Upper lobe of left lung (tissue), 6 donors: ENCODE data around the gene PLXND1. TPM values are rescaled to one million over a fixed set of nuclear protein-coding genes. Genes with fewer than 3 reads are reported as not detected.

Experiments used
- ATAC-seq, 2 donors: fragments of 200-7000 bp; cut with Tn5 transposase; one replicate each; pipeline ENCODE4 v1.9.1; 2022; ENCODE audit warnings: mild to moderate bottlenecking in 2 of 2, moderate library complexity in 2 of 2; ENCODE audit not compliant: low FRiP score in 2 of 2
- DNase-seq, 2 donors: peaks; one replicate each; pipeline ENCODE4 v3.0.0-alpha.2; 2019 to 2020
- H3K27ac ChIP-seq, 4 donors: fragments of 200-600 bp; sonication (generic); one replicate each; pipeline ENCODE4 v1.5.1; 2016 to 2019
- H3K27me3 ChIP-seq, 4 donors: fragments of 200-600 bp; sonication (generic); one replicate each; pipeline ENCODE4 v1.5.1; 2017 to 2019
- H3K36me3 ChIP-seq, 4 donors: fragments of 200-600 bp; sonication (generic); one replicate each; pipeline ENCODE4 v1.5.1; 2016 to 2019
- H3K4me1 ChIP-seq, 4 donors: fragments of 200-600 bp; sonication (generic); one replicate each; pipeline ENCODE4 v1.5.1; 2018 to 2019
- H3K4me3 ChIP-seq, 4 donors: fragments of 200-600 bp; sonication (generic); one replicate each; pipeline ENCODE4 v1.5.1; 2017 to 2019; ENCODE audit warnings: mild to moderate bottlenecking in 2 of 4, moderate library complexity in 1 of 4
- H3K9me3 ChIP-seq, 4 donors: fragments of 200-600 bp; sonication (generic); one replicate each; pipeline ENCODE4 v1.5.1; 2018 to 2019
- EP300 ChIP-seq, 4 donors: sonication (generic); formaldehyde crosslinking; IDR thresholded peaks; one replicate each; pipeline ENCODE4 v1.5.1; 2017; ENCODE audit warnings: antibody characterized with exemption in 4 of 4, control low read depth in 2 of 4
- POLR2A ChIP-seq, 4 donors: fragments of 450-650 bp; IDR thresholded peaks; one replicate each; pipeline ENCODE4 v1.5.1; 2016 to 2017; ENCODE audit warnings: antibody characterized with exemption in 4 of 4, mild to moderate bottlenecking in 2 of 4
- POLR2AphosphoS5 ChIP-seq, 2 donors: sonication (generic); formaldehyde crosslinking; IDR thresholded peaks; one replicate each; pipeline ENCODE4 v1.5.1; 2017; ENCODE audit warnings: antibody characterized with exemption in 2 of 2
- WGBS, 2 donors: methylation state at CpG; one replicate each; pipeline ENCODE4 v1.1.5; 2017 to 2018; 5-methylcytosine and 5-hydroxymethylcytosine counted together
- total RNA-seq, 6 donors: library from RNA; depleted of rRNA in 4 of 6; stranded (reverse); fragments of >200 nt in 4 of 6; gene quantifications; one replicate each; pipeline versions ENCODE4 v1.1.0 to v1.2.1, GENCODE V29; 2016 to 2021
- TF ChIP-seq, protein P1 (sequence below), 6 experiments: fragments of 450-650 bp in 4 of 6; fragments of 200-600 bp in 2 of 6; sonication (generic) in 2 of 6; IDR thresholded peaks; one replicate each; pipeline ENCODE4 v1.5.1; 2016 to 2019; ENCODE audit warnings: antibody characterized with exemption in 6 of 6
- donor health status: DM: no; HTN: no; CAD: no; lungs with moderate emphysema.
- donor health status: DM: no; HTN: yes; CAD: no; lungs with severe emphysema.

The PLXND1 gene, protein sequence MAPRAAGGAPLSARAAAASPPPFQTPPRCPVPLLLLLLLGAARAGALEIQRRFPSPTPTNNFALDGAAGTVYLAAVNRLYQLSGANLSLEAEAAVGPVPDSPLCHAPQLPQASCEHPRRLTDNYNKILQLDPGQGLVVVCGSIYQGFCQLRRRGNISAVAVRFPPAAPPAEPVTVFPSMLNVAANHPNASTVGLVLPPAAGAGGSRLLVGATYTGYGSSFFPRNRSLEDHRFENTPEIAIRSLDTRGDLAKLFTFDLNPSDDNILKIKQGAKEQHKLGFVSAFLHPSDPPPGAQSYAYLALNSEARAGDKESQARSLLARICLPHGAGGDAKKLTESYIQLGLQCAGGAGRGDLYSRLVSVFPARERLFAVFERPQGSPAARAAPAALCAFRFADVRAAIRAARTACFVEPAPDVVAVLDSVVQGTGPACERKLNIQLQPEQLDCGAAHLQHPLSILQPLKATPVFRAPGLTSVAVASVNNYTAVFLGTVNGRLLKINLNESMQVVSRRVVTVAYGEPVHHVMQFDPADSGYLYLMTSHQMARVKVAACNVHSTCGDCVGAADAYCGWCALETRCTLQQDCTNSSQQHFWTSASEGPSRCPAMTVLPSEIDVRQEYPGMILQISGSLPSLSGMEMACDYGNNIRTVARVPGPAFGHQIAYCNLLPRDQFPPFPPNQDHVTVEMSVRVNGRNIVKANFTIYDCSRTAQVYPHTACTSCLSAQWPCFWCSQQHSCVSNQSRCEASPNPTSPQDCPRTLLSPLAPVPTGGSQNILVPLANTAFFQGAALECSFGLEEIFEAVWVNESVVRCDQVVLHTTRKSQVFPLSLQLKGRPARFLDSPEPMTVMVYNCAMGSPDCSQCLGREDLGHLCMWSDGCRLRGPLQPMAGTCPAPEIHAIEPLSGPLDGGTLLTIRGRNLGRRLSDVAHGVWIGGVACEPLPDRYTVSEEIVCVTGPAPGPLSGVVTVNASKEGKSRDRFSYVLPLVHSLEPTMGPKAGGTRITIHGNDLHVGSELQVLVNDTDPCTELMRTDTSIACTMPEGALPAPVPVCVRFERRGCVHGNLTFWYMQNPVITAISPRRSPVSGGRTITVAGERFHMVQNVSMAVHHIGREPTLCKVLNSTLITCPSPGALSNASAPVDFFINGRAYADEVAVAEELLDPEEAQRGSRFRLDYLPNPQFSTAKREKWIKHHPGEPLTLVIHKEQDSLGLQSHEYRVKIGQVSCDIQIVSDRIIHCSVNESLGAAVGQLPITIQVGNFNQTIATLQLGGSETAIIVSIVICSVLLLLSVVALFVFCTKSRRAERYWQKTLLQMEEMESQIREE (N-terminal part only)
- total RNA-seq, result 100 to 1,000 TPM in 5 of 6 donors, 10 to 100 TPM in 1; 95.3 to 607 (median 227) TPM

DNA sequence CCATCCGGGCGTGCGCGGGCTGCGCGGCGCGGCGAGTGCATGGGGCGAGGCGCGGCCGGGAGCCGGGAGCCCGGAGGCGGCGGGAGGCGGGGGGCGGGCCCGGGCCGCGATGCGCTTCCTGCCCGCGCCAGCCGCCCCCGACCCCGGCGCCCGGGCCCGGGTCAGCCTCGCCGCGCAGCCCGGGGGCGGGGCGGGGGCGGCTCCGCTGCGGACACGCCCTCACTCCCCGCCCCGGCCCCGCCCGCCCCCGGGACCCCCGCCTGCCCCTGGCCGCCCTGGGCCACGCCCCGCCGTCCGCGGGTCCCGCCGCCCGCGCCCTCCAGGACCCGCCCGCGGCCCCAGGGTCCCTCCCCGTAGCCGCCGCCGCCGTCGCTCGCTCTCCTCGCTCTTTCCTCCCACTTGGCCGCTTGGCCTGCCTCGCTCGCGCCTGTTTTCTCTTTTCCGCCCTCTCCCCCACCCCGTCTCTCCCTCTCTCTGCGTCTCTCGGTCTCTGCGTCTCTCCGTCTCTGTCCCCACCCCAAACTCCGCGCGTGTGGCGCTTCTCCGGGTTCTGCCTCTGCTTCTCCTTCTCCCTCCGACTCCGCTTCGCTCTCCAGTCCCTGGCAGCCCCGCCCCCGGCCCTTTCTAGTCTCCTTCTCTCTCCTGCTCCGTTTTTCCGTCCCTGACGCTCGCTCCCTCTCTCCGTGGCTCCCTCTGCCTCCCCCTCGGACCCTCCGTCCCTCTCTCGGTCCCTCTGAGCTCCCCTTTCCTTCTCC is at the start of gene PLXND1:
Gene PLXND1, minus strand, starts transcription at position 41 of the 755 bp plus-strand sequence. Its CDS starts 37 bp downstream, at position 4.
- H3K27me3 ChIP-seq, result no peaks in the 10 kb centered on the region

DNA sequence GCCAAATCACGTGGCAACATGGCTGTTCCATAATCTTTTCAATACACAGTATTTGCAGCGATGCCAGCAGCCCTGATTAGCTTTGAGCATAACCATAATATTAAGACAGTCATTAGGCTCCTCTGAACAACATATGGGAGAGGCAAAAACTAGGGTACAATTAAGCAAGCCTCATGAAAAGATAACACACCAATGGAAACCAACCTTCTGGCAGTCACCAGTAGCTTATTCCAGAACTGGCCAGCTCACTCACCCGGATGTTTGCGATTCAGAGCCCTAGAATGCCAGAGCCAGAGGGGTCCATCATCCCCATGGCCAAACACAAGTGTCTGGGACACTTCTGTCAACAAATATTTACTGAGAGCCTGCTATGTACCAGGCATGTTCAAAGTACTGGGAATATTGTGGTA is 48.8 kb upstream of the PLXND1 start:
- TF ChIP-seq EP300 (IDR thresholded peaks at IDR 0.05), result no peak
- no peak for TF ChIP-seq POLR2A (IDR thresholded peaks at IDR 0.05)
- TF ChIP-seq, protein P1, sequence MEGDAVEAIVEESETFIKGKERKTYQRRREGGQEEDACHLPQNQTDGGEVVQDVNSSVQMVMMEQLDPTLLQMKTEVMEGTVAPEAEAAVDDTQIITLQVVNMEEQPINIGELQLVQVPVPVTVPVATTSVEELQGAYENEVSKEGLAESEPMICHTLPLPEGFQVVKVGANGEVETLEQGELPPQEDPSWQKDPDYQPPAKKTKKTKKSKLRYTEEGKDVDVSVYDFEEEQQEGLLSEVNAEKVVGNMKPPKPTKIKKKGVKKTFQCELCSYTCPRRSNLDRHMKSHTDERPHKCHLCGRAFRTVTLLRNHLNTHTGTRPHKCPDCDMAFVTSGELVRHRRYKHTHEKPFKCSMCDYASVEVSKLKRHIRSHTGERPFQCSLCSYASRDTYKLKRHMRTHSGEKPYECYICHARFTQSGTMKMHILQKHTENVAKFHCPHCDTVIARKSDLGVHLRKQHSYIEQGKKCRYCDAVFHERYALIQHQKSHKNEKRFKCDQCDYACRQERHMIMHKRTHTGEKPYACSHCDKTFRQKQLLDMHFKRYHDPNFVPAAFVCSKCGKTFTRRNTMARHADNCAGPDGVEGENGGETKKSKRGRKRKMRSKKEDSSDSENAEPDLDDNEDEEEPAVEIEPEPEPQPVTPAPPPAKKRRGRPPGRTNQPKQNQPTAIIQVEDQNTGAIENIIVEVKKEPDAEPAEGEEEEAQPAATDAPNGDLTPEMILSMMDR (IDR thresholded peaks at IDR 0.05), result no peak
- TF ChIP-seq POLR2AphosphoS5 (IDR thresholded peaks at IDR 0.05), result no peak
- no peak for ATAC-seq
- 86 to 96% methylated on average over 4 of the region's 4 CpGs for WGBS, 2 donors
- no peaks in the 10 kb centered on the region for H3K9me3 ChIP-seq
- peaks cover 7 to 34% (median 24%) of the 10 kb centered on the region in 4 donors for H3K4me1 ChIP-seq
- DNase-seq, result no peak
- H3K4me3 ChIP-seq, result no peak overlapping the region
- no peaks in the 10 kb centered on the region for H3K27me3 ChIP-seq
- no peak overlapping the region for H3K27ac ChIP-seq
- peaks cover 0 to 9% (median 1%) of the 10 kb centered on the region in 4 donors for H3K36me3 ChIP-seq

More for the DNA sequence above, at the start of gene PLXND1:
- WGBS, 2 donors, result 1 to 3% methylated on average over 36 to 38 of the region's 96 CpGs
- no peaks in the 10 kb centered on the region for H3K9me3 ChIP-seq
- peaks cover 62 to 83% (median 70%) of the 10 kb centered on the region in 4 donors for H3K4me1 ChIP-seq
- peak within 1 kb of the TSS; percentile 39 to 85 (median 72) for H3K4me3 ChIP-seq
- H3K36me3 ChIP-seq, result no peaks in the 10 kb centered on the region
- peak; percentile 70 to 95 for DNase-seq
- TF ChIP-seq POLR2A (IDR thresholded peaks at IDR 0.05) (peak in 2 of 4 donors; percentile 28 to 84), POLR2AphosphoS5 (IDR thresholded peaks at IDR 0.05) (peak; percentile 57 to 79)
- TF ChIP-seq, protein P1 (IDR thresholded peaks at IDR 0.05), result no peak
- peak; percentile 56 to 81 for ATAC-seq
- H3K27ac ChIP-seq, result peak within 1 kb of the TSS; percentile 92 to 98 (median 94)

DNA sequence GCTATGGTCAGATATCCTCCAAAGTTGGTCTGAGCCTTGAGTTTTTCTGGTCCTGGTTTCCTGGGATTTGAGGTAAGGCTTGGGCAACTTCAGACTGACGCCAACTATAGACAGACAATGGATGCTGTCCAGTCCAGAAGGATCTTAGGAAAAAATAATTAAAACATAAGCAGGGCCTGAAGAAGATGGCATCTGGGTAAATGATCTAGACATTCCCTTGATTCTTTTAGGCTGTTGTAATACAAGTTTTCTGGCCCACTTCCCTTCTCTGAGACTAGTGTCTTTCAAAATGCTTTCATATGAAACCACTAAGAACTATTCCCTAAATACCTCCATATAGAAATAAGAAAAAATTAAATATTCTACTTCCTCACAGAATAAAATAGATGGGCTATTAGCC is 47.7 kb upstream of the PLXND1 start:
- H3K27ac ChIP-seq, result no peak overlapping the region
- H3K4me3 ChIP-seq, result no peak overlapping the region
- H3K36me3 ChIP-seq, result peaks cover 0 to 9% (median 1%) of the 10 kb centered on the region in 4 donors
- no peak for TF ChIP-seq POLR2AphosphoS5 (IDR thresholded peaks at IDR 0.05)
- TF ChIP-seq, protein P1 (IDR thresholded peaks at IDR 0.05), result no peak
- no peak for TF ChIP-seq EP300 (IDR thresholded peaks at IDR 0.05)
- H3K9me3 ChIP-seq, result no peaks in the 10 kb centered on the region
- no peak for DNase-seq
- no peaks in the 10 kb centered on the region for H3K27me3 ChIP-seq
- 83 to 91% methylated on average over 1 of the region's 1 CpG for WGBS, 2 donors
- H3K4me1 ChIP-seq, result peaks cover 13 to 42% (median 24%) of the 10 kb centered on the region in 4 donors
- ATAC-seq, result no peak

DNA sequence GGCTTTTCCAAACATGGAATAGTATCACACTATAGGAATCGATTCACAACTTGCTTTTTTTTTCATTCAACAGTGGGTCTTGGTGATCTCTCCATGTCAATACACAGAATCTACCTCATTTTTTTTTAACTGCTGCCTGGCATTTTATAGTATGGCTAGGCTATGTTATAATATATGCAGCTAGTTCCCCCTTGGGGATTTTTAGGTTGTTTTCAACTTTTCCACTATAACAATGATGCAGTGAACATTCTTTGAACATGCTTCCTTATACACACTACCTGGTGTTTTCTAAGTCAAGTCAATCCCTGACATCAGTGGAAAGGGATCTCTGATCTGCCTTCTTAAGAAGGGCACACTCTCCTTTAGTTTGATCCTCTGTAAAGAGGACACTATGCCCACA is 46.5 kb upstream of the PLXND1 start:
- 67 to 70% methylated on average over 1 of the region's 1 CpG for WGBS, 2 donors
- Histone ChIP-seq H3K36me3 (peaks cover 0 to 9% (median 1%) of the 10 kb centered on the region in 4 donors), H3K27me3 (no peaks in the 10 kb centered on the region), H3K9me3 (no peaks in the 10 kb centered on the region), H3K4me3 (no peak overlapping the region), H3K4me1 (peaks cover 13 to 35% (median 19%) of the 10 kb centered on the region in 4 donors), H3K27ac (no peak overlapping the region)
- DNase-seq, result no peak
- TF ChIP-seq POLR2A (IDR thresholded peaks at IDR 0.05), result no peak
- TF ChIP-seq, protein P1 (IDR thresholded peaks at IDR 0.05), result no peak
- TF ChIP-seq POLR2AphosphoS5 (IDR thresholded peaks at IDR 0.05), result no peak
- no peak for TF ChIP-seq EP300 (IDR thresholded peaks at IDR 0.05)
- ATAC-seq, result no peak
